GM19452 (cell line): ENCODE measurements around the gene ZNF677.
"Not testable (repeated sequence)": the region's sequence is repeated elsewhere in the genome, so short reads cannot be mapped to it uniquely, and the experiment has no call there.

Experiments
- ATAC-seq: cut with Tn5 transposase; IDR thresholded peaks from one replicate; pipeline ENCODE4 v1.9.1; 2021; ENCODE audit not compliant: unreplicated experiment

The ZNF677 gene

GRCh38 chr19:53193535-53194222, 61.0 kb downstream of the ZNF677 start:
- ATAC-seq: no peak

DNA sequence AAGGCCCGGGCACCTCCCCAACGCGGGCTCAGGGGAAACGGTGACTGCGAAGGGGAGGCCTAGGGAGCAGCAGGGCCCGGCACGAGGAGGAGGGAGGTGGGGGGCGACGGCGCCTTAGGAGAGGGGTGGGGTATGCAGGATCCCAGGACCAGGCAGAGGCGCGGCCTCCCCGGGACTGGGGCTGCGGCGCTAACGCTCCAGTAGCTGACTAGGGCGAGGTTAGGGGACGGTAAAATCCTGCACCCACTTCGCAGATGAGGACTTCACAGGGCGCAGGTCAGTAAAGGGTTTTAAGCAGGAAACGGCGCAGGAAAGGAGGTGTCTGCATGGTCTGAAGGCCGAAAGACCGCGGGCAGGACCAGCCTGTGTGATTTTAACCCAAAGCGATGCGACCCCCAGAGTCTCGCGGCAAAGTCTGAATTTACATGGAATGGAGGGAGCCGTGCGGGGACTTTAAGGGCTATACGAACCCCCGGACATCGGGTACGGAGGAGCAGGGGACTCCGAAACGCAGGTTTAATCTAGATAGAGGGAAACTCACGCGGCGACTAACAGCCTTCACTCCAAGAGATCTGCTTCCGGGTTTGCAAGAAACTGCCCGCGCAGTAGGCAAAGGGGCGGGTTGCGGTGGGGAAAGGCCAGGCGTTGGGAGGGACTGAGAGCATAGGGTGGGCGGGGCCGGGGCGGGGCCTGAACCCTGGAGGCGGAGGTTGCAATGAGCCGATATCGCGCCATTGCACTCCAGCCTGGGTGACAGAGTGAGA, 61.7 kb downstream of the ZNF677 start, which contains the start of gene ZNF665:
Gene ZNF665 (minus strand): TSS at position 588 of the 764 bp plus-strand sequence. CDS start 10,460 bp downstream, outside the sequence.
- ATAC-seq: no peak

DNA sequence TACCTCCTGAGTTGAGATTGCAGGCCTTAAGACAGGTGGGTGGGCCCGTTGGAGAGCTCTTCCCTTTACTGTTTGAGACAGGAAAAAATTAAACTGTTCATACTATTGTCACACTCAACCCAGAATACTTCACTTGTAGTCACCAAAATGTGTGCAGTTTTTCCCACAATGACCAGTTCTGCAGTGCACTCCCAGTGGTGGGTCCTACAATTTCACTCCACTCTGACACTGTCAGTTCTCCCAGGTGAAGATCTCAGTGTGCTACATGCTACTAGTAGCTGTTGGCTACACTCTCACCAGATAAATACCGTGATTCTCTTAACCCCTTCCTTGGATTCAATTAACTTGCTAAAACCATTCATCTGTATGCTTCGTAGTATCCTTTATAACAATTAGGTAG, 64.4 kb downstream of the ZNF677 start:
- ATAC-seq: no peak

- ATAC-seq: not testable (repeated sequence)
Observed at GRCh38 chr19:53189691-53190198, 64.9 kb downstream of the ZNF677 start.
